GM19043 (cell line): ENCODE data around the gene RNF220.
"Not testable (repeated sequence)": the region's sequence is repeated elsewhere in the genome, so short reads cannot be mapped to it uniquely, and the experiment has no call there.

ENCODE experiments used
- ATAC-seq: cut with Tn5 transposase; IDR thresholded peaks from one replicate; pipeline ENCODE4 v1.9.1; 2021; ENCODE audit warnings: low read depth; ENCODE audit not compliant: unreplicated experiment

Gene RNF220

DNA sequence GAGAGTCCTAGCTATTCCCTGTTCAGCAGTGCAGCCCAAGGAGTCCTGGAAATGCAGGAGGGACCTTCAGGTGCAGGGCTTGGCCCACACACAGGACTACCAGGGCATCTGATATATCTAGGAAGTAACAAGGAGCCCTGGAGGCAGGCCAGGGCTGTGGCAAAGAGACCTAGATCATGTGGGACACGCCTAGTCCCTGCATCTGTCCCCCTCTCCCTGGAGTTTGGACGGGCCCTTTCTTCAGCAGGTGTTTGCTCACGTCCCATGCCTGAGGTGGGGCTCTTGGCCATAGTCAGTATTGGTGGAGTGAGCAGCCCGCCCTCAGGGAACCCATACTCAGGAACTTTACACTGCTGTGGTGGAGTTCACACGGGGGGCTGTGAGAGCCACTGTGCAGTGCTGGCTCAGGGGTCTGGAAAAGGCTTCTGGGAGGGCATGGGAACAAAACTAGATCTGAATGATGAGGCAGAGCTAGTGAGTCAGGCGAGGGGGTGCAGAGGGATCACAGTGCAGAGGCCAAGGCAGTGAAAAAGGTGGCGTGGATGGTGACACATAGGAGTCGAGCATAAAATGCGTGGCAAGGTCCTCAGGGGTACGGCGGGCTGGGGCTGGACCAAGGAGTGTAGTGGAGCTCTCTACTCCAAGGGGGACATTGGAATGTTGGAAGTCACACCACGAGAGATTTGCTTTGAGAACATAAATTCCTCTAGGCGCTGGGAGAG lies 243.6 kb downstream of the RNF220 start:
- ATAC-seq: no peak

- no peak for ATAC-seq
These were observed 244.7 kb downstream of the RNF220 start for GRCh38 chr1:44649788-44650158.

DNA sequence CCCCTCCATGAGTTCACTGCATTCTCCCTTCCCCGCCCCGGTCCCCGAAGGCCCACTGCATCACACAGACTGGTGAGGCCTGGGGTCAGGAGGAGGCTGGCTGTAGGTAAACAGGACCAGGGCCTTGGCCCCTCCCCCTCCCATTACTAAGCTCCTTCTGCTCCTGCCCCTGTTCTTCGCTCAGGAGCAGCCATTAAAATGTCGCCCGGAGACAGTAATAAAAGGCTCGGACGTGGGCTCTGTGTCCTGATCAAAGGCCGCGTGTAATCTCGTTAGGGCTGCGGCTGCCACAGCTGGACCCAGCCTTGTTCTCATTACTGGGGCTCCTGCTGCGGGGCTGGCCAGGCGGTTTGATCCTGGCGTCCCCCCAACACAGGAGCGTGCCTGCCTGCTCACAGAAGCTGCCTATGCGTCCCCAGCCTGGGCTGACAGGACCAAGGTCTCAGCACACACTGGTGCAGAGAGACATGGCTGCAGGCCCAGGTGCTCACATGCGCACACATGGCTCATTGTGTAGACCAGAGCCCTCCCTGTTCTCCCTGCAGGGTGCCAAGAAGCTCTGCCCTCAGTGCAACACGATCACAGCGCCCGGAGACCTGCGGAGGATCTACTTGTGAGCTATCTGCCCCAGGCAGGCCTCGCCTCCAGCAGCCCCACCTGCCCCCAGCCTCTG lies 245.2 kb downstream of the RNF220 start:
- no peak for ATAC-seq

DNA sequence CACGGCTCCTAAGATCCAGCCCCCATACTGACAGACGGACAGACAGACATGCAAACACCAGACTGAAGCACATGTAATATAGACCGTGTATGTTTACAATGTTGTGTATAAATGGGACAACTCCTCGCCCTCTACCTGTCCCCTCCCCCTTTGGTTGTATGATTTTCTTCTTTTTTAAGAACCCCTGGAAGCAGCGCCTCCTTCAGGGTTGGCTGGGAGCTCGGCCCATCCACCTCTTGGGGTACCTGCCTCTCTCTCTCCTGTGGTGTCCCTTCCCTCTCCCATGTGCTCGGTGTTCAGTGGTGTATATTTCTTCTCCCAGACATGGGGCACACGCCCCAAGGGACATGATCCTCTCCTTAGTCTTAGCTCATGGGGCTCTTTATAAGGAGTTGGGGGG lies 246.0 kb downstream of the RNF220 start:
- ATAC-seq: no peak

- no peak for ATAC-seq
These were observed 247.5 kb downstream of the RNF220 start for GRCh38 chr1:44652445-44653106.

DNA sequence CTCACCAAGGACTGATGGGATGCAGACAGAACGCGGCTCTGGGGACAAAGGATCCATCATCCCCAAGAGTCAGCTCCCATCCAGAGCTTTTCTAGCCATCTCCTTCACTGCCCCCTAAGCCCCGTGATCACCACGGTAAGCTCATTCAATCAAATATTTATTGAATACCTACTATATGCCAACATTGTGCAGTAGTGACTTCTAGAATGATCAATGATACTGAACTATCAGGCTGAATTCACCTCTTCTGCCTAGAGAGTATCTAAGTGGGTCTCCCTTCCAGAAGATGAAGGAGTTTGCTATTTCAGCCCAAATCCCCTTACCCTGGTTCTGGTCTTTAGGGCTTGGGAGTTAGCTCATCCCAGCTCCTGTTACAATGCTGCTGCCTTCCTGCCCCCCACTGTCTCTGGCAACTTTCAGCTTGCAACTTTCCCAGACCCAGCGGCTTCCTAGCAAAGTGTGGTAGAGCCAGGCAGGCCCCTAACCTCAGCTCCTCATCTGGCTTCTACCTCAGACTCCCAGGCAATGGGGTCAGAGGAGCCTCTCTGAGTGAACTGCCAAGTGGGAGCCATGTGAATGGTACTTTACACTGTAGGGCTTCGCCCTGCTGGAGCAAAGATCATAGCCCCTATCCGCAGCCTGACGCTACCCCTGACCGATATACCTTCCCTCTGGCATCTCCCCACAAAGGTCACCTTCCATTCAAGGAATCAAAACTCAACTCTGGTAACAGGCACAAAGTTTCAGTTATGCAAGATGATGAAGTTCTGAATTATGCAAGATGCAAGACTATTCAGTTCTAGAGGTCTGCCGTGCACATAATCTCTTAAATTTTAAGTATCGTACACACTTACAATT lies 248.3 kb downstream of the RNF220 start:
- ATAC-seq: no peak

DNA sequence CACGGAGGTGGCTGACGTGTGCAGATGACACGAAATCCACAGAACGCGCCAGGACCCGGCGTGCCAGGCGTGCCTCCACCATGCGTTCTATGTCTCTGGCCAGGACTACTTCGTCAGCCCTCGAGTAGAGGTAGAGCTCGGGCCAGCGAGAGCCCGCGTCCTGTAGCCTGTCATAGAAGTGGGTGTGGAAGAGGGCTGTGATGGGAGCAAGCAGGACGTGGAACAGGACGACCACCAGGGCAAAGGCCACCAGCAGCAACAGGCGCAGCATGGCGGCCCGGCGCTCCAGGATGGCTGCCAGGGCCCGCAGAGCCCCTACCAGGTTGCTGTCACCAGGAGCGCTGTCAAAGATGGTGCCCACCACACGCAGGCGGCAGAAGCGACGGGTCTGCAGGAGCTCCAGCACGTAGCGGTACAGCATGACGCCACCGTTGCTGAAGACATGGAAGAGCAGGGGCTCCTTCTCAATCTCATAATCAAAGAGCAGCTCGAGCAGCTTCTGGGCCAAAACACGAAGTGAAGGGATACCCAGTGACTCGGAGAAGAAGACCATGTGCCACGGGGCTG lies 249.6 kb downstream of the RNF220 start:
- no peak for ATAC-seq

DNA sequence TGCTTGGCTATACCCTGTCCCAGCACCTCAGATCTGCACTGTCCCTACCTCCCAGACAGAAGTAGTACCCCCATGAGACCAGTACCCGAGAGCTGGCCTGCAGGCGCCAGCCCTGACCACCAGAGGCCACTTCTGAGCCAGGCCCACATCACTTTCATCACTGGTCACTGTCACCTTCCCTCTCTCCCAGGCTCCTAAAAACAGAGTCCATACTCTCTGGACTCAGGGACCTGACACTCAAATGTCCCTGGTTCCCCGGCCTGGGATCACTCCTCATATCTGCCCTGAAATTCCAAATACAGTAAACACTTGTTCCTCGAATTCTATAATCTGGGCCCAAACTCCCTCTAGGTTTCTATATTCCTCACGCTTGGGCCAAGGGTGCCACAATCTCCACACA lies 250.6 kb downstream of the RNF220 start:
- ATAC-seq: no peak

- ATAC-seq: no peak
These were observed 254.5 kb downstream of the RNF220 start for GRCh38 chr1:44659566-44659965.

- ATAC-seq: no peak
These were observed 255.1 kb downstream of the RNF220 start for GRCh38 chr1:44660176-44660575.

DNA sequence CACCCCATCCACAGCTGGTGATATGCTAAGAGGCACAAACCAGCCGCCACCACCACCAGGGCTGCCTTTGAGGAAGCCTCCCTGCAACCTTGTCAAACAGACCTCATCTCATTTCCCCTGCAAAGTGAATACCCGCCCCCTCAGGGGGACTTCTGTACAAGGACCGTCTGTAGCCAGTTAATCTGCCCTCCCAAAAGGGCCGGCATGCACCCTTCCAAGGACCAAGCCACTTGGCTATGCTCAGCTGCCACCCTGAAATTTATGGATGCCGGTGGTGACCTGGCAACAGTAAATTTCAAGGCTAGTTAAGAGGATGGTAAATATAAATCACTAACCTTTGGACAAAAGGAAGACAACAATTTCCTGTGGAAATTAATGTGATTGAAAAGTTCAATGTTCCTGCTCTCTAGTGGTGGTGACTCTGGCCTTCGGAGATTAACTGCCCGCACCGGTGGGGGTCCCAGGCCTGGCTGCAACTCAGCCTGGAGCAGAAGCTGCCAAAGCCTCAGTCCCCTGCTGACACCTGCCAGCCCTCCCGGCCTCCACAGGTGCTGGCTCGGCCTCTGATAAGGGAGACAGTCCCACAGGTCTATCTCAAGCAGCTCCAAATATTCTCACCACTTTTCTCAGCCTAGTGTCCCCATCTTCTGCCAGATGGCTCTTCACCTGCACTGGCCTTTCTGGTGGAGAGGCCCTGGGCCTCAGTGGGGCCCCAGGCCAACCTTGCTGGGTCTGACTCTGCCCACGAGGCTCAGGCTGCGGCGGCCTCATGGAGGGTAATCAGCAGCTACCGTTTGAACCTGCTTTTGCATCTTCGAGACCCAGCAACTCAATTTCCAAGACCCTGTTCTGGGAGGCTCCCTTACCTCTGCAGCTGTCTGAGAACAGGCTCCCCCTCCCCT lies 257.0 kb downstream of the RNF220 start:
- no peak for ATAC-seq

GRCh38 chr1:44662683-44663030 lies 257.6 kb downstream of the RNF220 start:
- ATAC-seq: no peak

DNA sequence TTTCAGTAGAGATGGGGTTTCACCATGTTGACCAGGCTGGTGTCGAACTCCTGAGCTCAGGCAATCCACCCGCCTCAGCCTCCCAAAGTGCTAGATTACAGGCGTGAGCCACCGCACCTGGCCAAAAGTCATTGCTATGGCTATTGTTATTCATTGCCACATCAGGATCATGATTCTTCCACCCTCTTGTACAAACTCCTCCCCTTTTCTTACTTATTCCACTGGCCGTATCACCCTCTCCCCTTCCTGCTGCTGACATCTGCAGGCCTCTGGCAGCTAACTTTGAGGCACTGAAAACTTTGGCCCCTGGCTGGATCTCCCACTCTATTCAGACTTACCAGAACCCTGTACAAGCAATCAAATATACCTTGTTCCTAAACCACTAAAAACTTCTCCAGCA lies 258.4 kb downstream of the RNF220 start:
- no peak for ATAC-seq

DNA sequence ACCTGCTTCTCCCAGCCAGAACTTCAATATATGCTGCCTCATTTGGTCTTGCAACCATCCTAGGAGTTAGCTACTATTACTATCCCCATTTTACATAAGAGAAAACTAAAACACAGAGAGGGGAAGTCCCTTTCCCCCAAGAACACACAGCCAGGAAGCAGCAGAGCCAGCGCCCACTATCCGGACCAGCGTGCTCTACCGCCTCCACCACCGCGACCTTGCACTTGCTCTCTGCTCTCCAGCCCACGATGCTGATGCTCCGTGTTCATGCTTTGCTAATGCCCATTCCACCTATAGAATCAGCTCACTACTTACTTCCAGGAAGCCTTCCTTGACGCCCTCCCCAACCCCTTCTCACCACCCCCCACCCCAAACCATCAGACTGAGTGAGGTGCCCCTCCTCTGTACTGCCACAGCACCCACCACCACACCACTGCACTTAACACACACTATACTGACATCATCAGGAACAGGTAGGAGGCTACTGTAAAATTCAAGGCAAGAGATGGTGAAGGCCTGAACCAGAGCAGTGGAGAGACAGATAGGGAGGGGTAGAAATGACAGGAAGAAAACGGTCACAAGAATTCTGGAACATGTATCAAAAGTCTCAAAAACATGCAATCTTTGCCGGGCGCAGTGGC lies 259.8 kb downstream of the RNF220 start:
- ATAC-seq: no peak

- ATAC-seq: not testable (repeated sequence)
These were observed 261.7 kb downstream of the RNF220 start for GRCh38 chr1:44666719-44667118.

DNA sequence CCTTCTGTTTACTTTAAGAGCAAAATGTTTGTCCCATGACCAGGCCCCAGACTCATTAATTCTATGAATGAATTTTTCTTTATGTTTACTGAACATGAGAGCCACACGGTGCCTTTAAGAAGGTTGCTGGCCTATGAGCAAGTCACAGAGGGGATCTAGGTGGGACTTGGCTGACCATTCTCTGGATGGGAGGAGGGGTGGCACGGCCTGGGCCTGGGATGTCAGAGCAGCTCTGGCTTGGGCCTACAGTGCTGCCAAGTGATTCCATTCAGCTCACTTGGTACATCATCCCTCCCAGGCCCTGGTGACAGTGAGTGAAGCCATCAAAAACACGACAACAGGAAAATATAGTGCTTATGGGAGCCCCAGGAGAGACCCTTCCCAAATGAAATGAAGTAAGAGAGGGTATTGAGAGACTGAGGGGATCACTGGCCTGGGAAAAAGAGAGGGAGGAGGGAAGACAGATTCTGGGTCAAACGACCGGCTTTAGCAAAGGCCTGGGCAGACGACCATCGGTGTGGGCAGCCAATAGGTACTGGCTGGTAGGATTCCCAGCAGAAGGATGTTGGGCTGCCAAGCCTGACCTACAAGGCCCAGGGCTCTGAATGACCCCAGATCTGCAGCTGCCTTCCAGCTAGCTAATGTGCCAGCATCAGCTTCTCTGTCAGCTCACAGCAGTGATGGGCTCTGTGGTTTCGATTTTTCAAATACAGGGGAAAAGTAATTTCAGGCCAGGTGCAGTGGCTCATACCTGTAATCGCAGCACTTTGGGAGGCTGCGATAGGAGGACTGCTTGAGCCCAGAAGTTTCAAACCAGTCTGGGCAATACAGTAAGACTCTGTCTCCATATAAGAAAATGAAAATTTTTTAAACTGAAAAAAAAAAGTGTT lies 265.9 kb downstream of the RNF220 start:
- no peak for ATAC-seq

DNA sequence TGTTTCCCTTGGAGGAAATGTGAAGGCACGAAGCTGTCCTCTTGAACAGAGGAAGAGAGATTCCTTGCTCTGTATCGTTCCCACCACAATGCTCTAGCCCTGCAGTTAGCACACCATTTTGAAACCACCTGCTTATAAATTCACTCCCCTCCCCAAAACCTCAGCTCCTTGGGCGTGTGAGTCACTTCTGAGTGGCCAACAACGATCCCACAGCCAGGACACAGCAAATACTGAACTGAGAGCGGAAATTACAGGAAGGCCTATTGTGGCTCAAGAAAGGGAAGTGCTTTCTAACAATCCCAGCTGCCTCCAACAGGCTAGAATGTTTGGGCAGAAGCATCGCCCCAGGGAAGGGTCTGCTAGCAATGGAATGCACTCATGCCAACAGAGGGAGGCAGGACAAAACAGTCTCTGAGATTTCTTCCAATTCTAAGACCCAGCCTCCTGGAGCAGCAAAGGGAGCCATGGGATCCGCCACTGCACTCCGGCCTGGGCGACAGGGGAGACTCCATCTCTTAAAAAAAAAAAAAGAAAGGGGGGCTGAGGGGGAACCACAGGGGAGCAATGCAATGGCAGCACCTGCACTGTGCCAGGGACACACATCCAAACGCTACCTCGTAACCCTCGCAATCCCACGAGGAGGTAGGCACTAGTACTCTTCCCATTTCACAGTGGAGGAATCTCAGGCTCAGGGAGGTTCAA lies 267.4 kb downstream of the RNF220 start:
- ATAC-seq: no peak
